Muscle of back (tissue), 11 donors: Measurements from ENCODE around the gene ANAPC7. TPM values are rescaled to one million over a fixed set of nuclear protein-coding genes. Genes with fewer than 3 reads are reported as not detected.
A peak's percentile ranks its signal among the peaks of the same experiment; 100 is the strongest.
"Not testable (repeated sequence)": the region's sequence is repeated elsewhere in the genome, so short reads cannot be mapped to it uniquely, and the experiment has no call there.

Experiments used
- DNase-seq, 3 donors: peaks; one replicate each; pipeline versions ENCODE4 v3.0.0 to v3.0.0-alpha.2; 2013
- polyA plus RNA-seq, 10 donors: library from polyadenylated mRNA; unstranded; fragments of 120-200 nt; gene quantifications; one replicate each; pipeline ENCODE4 v1.2.1, GENCODE V29; 2013; ENCODE audit not compliant: insufficient read length in 10 of 10

Gene ANAPC7
- polyA plus RNA-seq, 10 donors: 43.4 to 79.3 (median 61.6) TPM

DNA sequence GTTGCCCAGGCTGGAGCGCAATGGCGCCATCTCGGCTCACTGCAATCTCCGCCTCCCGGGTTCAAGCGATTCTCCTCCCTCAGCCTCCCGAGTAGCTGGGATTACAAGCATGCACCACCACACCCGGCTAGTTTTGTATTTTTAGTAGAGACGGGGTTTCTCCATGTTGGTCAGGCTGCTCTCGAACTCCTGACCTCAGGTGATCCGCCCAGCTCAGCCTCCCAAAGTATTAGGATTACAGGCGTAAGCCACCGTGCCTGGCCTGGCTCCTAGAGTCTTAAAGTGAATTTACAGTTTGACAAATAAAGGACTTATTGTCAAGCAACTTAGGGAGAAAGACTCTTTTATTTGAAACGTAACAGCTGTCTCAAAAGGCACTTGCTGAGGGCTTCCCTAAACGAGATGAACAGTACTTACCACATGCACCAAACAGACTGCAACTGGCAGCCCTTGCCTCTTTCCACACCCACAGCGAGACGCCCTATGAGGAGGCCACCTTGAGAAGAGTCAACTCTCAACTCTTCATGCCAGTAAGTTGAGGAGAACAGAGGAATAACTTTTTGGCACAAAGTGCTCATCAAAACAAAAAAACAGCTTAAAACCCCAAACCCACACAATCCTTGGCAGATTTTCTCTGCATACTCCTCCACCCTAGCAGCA lies 25.2 kb downstream of the ANAPC7 start:
- not testable (repeated sequence) for DNase-seq

DNA sequence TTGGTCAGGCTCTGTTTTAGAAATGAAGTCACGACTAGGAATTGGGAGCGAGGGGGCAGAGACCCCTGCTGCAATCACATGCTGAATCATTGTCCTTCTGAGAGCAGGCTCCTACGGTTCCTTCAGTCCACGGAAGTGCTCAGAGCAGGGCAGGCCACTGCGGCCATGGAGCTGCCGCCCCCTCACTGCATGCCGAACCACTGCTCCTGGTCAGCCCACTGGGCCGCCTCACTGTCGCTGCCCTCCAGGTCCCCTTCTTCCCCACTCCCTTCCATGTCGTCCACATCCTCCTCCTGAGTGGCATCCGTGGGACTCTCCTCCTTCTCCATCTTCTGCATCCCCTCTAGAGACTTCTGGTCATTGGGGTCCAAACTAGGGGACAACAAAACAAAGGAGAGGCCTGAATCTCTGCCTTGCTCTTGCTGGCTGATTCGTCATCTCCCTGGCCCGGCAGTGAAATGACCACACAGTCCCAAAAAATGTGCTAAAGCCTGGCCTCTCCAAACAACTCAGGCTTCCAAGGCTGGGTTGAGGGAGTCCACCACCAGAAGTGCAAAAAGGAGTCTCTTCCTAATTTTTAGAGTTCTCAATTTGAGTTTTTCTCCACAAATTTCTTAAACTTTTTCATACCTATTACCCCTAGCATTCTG lies 29.4 kb downstream of the ANAPC7 start:
- DNase-seq: no peak

DNA sequence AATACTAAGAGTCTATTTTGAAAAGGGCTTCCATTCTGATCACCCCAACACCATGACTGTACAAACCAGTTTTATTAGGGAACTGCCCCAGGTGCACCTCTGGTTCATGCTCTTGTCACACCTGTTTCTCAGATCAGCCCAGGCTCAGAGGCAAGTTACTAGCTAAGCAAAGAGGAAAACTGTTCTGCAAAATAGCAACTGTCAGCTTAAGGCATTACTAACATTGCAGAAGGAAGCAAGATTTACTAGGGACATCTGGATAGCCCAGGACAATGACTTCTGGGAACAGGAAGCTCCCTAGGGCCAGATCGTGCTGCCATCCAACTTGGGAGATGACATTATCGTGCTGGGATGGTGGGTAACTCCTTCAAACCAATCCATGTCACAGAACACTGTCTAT lies 30.1 kb downstream of the ANAPC7 start:
- DNase-seq: no peak

DNA sequence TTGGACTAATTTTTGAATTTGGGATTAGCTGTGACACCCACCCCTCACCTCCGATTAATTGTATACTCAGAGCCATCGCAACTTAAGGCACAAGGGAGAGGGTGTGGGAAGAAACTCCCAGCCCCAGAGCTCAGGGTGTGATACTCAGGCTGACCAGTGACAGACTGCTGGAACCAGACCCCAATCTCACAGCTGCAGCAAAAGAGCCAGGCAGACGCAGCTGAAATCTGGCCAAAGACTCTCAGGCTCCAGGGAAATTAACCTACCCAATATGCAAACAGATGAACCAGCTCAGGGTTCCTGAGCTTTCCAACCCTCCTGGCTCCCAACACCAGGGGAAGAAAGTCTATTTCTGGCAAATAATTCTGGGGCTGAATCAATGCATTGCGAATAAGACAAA lies 30.5 kb downstream of the ANAPC7 start:
- DNase-seq: peak; percentile 53 to 86 (median 74)

DNA sequence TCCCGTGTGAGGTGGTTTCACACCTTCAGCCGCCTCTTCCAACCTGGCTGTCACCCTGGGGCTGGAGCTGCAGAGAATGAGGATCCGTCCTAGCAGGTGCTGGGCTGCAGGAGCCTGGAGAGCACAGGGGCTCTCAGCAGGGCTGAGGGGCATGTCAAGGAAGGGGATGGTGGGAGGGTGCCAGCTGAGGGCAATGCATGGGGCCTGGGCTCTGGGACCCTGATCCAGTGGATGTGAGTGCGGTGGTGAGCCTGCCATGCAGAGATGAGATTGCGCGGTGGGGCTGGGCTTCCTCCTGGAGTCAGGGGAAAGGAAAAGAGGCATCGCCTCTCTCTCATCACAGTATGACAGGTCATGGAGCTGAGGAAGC lies 31.5 kb downstream of the ANAPC7 start:
- DNase-seq: no peak

DNA sequence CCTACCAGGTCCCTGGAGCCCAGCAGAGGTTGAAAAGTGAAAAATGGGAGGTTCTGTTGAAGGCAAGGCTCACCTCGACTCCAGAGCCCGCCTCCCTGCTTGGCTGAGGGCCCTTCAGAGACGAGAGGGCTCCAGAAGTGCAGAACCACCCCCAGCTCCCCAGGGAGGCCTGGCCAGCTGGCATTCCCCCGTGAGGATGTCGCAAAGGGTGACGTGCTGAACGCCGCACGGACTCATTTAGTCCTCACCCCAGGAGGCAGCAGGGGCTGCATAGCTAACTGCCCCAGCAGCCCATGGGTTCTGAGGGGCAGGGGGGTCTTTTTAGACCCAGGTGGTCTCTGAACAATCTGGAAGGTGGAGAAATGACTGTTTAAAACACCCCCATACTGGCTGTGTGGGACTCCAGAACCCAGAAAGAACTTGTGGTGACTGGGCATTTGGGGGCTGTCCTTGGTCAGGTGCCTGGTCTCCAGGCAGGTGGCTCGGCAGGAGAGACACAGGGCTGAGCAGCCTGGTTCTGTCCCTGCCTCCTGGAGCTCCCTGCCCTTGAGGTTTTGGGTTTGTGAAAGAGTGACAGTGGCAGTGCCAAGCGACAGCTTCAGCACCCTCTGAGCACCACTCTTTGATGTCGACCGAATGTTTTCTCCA lies 32.0 kb downstream of the ANAPC7 start:
- DNase-seq: no peak

DNA sequence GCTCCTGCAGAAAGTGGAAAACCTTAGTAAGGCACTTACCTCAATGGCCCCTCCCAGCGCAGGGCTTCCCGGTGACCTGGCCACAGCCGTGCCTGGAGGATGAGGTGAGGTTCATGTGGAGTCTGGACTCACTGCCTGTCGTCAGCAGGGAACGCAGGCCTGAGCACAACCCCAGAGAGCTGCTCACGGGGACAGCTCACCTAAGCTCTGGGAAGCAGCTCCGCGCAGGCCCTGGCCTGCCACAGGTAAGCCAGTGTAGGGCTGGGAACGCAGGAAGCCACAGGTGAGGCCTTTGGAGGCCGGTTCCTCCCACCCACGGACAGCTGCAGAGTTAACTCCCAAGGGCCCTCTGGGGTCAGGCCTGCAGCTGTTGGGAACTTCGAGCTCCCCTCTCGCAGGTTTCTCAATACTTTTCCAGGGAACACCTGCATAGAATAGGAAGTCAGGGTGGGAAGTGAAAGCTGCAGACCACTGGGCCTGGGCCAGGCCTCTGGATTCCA lies 32.7 kb downstream of the ANAPC7 start:
- peak in 1 of 3 donors; percentile 52 for DNase-seq

DNA sequence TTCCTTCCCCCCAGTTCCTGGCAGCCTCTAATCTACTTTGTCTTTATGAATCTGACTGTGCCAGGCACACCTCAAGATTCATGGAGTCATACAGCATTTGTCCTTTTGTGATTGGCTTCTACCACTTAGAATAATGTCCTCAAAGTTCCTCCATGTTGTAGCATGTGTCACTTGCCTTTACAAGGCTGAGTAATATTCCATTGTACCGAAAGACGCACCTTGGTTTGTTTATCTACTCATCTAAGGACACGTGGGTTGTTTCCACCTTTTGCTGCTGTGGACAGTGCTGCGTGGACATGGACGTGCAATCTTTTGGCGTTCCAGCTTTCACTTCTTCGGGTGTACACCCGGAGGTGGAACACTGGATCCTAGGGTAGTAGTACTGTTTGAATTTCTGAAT lies 33.5 kb downstream of the ANAPC7 start:
- no peak for DNase-seq

DNA sequence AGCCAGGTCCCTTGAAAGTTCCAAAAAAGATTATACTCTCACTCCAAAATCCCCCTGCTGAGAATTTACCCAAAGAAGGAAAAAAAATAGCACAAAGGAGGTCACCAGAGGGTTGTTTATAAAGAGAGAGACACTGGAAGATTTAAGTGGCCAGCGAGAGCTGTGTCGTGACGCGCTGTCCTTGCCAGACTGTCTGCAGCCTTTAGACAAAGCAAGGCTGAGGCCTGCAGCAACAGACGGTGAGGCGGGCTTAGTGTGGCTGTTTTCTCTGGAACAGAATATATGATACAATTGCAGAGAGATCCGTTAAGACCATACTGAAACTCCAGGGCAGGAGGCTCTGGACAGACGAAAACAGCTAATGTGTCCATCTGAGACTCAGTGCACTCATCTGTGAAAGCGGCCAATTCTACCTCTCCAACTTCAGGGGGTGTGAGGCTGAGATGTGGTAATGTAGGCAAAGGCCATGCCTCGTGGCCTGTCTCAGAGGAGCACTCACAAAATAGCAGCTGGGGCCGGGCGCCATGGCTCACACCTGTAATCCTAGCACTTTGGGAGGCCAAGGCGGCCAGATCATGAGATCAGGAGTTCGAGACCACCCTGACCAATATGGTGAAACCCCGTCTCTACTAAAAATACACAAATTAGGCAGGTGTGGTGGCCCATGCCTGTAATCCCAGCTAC lies 36.2 kb downstream of the ANAPC7 start:
- DNase-seq: peak in 2 of 3 donors; percentile 23 to 71

DNA sequence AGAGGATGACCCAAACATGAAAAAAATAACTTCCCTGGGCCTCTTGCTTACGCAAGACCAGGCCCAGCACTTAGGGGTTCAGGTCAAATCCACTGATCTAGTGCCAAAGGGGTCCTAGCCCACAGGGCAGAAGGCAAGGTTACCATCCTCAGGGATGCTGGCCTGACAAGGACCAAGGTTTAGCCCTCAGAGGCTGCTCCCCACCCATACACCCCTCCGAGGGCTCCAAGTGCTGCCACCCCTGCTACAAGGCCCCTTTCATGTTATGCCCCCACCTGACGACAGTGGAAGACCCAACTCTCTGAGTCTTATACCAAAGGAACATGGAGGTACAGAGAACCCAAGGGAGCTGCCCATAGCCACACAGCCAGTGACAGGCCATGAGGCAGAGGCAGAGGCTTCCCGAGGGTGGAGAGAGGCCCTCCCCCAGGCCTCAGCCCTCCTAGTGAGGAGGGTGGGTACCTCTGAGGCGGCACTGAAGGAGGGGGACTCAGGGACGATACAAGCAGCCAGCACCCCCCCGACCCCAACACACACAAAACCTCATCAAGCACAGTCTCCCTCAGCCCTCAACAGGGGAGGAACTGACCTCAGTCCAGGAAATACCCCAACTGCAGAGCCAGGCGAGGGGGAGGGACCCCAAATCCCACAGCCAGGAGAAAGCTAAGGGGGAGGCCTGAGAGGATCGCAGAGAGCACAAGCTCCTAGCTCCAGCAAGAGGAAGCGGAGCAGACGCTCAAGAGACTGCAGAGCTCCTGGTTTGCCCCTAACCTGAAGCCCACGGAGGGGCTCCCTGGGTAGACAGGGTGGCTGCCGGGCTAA lies 37.0 kb downstream of the ANAPC7 start:
- peak in 1 of 3 donors; percentile 29 for DNase-seq

DNA sequence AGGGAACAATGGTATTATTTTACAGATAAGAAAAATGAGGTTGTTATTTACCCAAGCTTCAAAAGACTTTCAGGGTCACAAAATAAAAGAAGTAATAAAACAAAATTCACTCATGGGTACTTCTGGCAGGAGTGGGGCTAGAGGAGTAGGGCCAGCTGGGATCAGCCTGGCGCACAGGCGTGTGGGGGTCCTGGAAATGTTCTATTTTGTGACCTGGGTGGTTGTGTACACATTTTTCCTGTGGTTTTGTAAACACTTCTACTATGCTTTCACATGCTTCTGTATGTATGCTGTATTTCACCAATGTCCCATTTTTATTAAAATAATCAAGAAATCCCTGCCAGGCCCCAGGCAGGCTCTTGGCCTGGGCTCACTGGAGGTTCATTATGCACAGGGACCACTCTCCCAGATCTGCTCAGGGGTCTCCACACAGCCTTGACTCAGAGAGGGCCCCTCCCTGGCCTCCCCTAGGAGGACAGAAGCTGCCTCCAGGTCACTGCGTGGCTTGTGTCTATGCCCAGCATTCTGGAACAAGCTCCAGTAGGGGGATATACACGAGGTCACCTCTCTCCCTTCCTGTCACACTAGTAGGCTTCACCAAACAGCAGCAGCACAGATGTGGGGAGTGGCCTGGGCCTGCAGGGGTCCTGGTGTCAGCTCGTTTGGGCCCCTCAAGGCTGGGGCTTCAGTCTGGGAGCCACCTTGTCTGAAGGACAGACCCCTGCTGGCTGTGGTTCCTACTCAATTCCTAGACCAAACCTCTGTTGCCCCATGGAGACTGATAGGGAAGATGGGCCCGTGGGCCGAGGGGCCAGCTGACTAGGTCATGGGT lies 37.8 kb downstream of the ANAPC7 start:
- no peak for DNase-seq

DNA sequence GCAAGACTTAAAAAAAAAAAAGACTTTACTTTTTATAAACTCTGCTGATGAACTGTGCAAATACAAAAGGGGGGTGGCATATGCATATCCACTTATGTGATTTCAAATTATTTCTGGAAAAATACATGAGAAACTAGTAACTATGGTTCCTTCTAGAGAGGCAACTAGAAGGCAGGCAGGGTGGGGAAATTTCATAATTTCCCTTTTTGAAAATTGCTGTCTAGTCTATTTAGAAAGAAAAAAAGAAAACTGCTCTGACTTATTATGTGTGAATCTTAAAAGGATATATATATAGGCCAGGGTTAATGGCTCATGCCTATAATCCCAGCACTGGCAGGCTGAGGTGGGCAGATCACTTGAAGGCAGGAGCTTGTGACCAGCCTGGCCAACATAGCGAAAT lies 42.3 kb downstream of the ANAPC7 start:
- DNase-seq: no peak

DNA sequence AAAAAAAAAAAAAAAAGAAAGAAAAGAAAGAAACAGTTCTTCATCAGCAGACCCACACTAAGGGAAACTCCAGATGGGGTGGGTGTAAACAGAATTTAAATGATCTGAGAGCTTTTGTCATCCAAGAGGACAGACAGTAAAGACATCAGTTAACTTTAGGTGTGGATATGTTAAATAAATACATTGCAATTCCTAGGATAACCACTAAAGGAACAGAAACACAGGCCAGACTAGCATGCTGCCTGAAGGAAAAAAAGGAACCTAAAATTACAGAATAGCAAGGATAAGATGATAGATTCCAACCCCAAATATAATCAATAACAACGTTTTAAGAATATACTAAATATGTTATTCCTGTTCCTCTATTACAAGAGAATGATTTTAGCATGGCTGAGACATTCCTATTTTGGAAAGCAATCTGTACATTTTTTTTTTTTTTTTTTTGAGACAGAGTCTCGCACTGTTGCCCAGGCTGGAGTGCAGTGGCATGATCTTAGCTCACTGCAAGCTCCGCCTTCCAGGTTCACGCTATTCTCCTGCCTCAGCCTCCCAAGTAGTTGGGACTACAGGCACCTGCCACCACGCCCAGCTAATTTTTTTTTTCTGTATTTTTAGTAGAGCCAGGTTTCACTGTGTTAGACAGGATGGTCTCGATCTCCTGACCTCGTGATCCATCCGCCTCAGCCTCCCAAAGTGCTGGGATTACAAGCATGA lies 45.0 kb downstream of the ANAPC7 start:
- DNase-seq: not testable (repeated sequence)

DNA sequence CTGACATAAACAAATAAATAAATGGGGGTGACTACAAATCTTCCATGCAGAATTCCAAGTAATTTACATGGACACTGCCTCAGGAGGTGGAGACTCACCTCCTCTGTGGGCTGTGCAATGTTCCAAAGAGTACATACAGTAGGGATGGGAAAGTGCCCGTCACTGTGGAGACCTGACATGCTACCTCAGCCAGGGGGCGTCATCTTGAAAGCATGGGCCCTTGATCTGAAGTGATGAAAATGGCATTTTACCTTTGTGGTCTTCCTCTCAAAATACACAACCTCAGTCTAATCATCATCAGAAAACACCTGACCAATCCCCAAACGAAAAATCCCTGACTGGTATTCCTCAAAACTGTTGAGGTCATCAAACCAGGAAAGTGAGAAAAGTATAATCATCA lies 48.4 kb downstream of the ANAPC7 start:
- DNase-seq: no peak

DNA sequence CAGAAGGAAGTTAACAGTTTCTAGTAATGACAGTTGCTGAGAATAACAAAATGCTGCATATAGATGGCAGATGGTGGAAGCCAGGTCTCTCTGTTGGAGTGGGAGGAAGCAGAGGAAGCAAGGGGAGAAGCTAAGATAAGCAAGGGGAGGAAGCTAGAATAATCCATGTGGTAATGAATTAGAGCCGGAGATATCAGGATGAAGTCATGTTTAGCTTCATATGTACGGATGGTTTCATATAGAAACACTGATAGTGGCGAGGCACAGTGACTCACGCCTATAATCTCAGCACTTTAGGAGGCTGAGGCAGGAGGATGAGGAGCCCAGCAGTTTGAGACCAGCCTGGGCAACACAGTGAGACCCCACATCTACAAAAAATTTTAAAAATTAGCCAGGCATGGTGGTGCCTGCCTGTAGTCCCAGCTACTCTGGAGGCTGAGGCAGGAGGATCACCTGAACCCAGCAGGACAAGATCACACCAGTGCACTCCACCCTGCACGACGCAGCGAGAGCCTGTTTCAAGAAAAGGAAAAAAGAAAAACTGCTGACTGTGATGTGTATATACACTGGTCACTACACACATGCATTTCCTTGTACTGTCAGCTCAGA lies 49.2 kb downstream of the ANAPC7 start:
- DNase-seq: no peak

DNA sequence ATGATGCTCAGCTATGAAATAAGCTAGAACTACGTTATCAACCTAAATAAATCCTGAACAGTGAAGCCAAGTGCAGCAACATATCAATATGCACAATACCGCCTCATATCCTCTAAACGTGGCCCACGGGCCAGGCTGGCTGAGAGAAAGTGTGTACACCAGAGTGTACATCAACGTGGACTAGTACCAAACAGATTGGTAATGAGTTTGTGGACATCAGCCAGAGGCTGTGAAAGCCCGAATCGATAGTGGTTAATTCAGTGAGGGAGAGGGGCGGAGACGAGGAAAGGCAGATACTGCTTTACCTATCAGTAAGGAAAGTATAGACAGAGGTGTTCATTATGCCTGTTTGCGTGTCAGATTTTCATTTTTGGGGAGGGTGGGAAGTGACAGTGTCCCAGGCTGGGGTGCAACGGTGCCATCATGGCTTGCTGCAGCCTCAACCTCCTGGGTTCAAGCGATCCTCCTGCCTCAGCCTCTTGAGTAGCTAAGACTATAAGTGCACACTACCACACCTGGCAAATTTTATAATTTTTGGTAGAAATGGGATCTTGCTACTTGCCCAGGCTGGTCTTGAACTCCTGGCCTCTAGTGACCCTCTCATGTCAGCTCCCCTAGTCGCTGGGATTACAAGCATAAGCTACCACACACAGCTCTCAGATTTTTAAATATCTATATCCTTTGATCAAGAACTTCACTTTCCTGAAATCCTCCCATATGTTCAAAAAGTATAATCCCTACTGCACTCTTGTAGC lies 50.1 kb downstream of the ANAPC7 start:
- no peak for DNase-seq

DNA sequence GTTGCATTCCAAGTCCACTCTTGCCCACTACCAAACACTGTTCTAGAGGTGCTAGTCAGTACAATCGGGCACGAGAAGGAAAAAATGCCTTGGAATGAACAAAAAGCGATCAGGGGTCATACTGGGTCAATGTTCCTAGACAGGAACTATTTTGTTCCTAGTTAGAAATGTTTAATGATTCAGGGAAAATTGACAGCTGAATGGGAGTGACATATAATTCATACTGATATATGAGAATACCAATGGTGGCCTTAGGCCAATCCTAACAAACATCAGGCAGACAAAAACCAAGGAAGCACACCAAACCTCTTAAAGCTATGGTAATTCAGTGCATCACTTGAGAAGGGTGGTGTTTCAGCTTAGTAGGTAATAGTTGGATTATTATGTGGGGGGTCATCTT lies 51.1 kb downstream of the ANAPC7 start:
- DNase-seq: no peak

DNA sequence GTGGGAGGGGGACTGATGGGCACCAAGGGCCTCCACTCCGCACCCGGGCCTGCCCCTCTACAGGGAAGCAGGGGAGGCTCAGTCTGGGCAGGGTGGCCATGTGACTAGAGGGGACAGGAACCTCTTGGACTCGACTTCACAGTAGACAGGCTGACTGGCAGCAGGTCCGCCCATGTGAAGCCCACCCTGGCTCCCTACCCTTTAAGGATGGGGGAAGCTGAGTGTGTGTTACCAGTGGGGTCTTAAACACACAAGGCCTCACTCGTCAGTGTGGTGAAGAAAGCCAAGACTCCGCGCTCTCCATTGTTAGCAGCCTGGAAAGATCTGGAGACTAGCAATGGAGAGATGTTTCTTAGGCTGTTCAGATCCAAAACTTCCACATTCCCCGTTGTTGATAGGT lies 52.4 kb downstream of the ANAPC7 start:
- DNase-seq: no peak
